DMS114 treated with DMSO at 0.1 percent for 48 hours (cell line): ENCODE measurements around the gene GRIN3B.

ENCODE experiments used
- DNase-seq: peaks from one replicate; lab custom pipeline; 2025; ENCODE audit not compliant: unreplicated experiment; lab: John Stamatoyannopoulos, UW

The GRIN3B gene

GRCh38 chr19:1006711-1007398 lies 6.6 kb downstream of the GRIN3B start:
- DNase-seq = no peak

GRCh38 chr19:1007399-1008251 lies 7.4 kb downstream of the GRIN3B start:
- DNase-seq = no peak

GRCh38 chr19:1008268-1009040 lies 8.2 kb downstream of the GRIN3B start:
- DNase-seq = no peak

- DNase-seq = no peak
Observed at GRCh38 chr19:1009041-1009980, 9.1 kb downstream of the GRIN3B start.

GRCh38 chr19:1009981-1010538 lies 9.8 kb downstream of the GRIN3B start:
- DNase-seq = no peak

- no peak for DNase-seq
Observed at GRCh38 chr19:1010586-1011510, 10.6 kb downstream of the GRIN3B start.

GRCh38 chr19:1011831-1012333 lies 11.7 kb downstream of the GRIN3B start:
- no peak for DNase-seq

- DNase-seq = no peak
Observed at GRCh38 chr19:1012334-1012733, 12.1 kb downstream of the GRIN3B start.

- no peak for DNase-seq
Observed at GRCh38 chr19:1013218-1013617, 13.0 kb downstream of the GRIN3B start.

- DNase-seq = no peak
Observed at GRCh38 chr19:1014161-1015060, 14.2 kb downstream of the GRIN3B start.

- DNase-seq = no peak
Observed at GRCh38 chr19:1015061-1015781, 15.0 kb downstream of the GRIN3B start.

GRCh38 chr19:1015782-1016646 lies 15.8 kb downstream of the GRIN3B start:
- no peak for DNase-seq

- no peak for DNase-seq
Observed at GRCh38 chr19:1016647-1017114, 16.5 kb downstream of the GRIN3B start.

- no peak for DNase-seq
Observed at GRCh38 chr19:1017115-1017905, 17.1 kb downstream of the GRIN3B start.

GRCh38 chr19:1017906-1018305 lies 17.7 kb downstream of the GRIN3B start:
- DNase-seq = no peak
